Activated CD4-positive, alpha-beta T cell treated with anti-CD3 and anti-CD28 coated beads for 24 hours (primary cell): ENCODE data around the gene UMOD.

Experiments used
- DNase-seq, 2 donors: peaks; one replicate each; pipeline ENCODE4 v3.0.0-alpha.2; 2020; ENCODE audit warnings: low read depth in 2 of 2

The UMOD gene

DNA sequence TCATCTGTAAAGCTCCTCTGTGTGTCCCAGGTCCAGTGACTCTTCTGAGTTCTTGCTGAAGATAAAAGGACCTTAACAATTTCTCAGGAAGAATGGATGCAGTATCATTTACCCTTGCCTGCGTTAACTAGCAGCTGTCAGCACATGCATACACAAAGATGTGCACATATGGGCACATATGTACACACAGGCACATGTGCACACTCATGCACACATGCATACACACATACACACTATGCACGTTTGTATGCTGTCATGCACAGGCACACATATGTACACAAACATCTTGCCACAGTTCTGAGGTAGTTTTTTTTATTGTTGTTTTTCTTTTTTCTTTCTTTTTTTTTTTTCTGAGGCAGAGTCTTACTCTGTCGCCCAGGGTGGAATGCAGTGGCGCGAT is 50.1 kb downstream of the UMOD start:
- DNase-seq, result no peak

DNA sequence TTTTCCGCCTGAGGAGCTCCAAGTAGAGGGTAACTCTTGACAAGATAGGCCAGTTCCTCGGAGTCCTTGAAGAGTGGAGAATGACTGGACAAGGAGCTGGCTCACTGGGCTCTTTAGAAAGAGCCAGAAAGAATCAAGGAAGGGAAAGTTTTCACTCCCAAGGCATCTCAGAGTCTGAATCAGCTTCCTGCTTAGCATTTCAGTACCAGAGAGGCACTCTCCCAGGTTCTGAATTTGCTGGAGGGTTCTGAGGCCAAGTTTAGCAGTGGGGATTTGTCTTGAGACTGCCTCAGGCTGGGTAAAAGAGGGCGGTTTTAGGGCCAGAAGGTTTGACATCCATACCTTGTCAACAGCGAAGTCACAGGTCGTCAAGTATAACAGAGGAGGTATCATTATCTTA is 50.7 kb downstream of the UMOD start:
- DNase-seq, result no peak

DNA sequence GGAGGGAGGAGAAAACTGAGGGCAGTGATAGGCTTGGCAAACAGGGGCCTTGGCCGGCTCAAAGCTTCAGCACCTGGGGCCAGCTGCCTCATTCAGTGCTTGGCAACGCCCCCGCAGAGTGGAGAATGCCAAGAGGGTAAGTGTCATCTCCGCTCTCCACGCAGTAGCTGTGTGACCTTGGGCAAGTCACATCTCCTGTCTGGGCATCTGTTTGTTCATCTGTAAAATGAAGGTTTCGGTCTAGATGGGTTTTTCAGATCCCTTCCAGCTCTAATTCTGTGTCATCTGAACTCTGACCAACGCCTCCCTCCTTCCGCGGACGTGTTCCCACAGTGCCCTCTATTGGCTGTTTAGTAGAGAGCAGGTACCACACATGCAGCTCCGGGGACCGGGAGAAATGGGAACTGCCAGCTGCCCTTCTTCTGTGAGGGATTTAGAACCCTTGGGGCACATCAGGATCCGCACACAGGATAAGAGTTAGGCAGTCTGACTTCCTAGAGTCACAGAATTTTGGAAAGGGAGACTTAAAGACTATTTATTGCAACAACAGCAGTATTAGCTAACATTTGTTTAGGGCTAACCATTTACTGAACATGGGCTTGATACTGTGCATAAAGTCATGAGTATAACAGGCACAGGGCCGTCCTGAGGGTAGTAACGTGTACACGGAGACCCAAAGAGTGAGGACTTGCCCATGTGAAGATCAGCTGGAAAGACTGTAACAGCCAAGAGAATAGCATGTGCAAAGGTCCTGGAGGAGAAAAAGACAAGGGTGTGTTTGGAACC is 52.0 kb downstream of the UMOD start:
- DNase-seq, result peak in 1 of 2 donors; percentile 4

DNA sequence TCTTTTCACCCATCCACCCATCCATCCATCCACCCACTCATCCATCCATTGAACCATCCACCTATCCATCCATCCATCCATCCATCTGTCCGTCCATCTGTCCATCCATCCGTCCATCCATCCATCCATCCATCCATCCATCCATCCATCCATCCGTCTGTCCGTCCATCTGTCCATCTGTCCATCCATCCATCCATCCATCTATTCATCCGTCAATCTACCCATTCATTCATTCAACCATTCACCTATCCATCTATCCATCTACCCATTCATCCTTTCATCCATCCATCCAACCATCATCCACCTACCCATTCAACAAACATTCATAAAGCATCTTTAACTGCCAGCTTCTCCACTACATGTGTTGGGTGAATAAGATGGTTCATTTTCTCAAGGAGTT is 54.1 kb downstream of the UMOD start:
- DNase-seq, result no peak

DNA sequence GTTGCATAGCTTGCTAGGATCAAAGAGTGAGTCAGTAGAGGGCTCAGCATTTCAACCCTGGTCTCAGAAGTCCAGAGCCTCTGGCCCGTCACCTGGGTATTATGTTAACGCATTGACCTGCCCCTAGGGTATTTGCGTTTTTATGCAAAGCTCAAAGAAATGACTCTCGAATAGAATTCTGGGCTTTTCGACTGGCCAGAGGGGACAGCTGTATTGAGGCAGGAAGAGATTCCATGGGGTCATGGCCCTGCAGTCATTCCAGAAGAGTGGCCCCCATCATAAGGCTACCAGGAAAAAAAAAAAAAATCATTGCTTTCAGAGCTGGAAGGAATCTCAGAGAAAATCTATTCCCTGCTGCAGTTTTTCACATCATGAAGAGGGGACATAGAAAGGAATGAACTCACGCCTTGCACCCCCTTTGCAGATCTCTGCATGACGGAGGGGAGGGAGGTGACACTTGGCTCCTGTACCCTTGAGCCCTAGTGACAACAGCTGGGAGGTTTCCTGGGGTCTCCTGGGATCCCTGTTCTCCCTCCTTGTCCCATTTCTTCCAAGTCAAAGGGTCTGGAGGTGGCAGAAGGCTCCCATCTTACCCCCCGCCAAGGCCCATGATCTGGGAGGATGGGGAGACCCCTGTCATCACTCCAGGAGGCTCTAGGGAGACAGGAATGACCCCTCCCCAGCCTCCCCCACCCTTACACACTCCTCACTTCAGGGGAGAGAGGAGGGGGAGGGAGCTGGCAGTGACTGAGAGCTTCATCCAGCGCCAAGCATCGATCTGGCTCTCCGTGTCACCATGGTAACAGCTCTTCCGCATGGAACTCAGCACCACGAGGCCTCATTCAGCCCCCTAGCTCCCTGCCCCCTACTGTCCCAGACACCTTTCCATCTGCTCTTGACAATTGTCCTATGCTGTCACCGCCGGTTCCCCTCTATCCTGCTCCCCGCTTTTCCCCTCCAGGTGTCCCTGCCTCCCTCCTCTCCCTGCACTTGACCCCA is 61.0 kb downstream of the UMOD start:
- DNase-seq, result no peak

DNA sequence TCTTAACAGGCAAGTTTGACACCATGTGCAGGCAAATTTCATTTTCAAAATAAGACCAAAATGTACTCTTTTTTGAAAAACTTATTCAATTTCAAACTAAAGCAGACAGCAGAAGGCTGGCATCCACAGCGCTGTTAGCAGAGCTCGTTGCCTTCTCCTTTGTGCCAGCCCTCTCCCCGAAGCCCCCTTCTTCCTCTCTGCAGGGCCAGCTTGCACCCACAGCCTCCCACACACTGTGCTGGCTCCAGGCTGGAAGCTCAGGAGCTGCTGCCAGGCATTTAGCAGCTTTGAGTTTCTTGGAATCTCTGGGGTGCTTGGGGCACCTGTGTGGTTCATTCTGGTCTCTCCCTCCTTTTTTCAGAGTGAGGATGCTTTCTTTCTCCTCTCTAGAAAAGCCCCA is 62.9 kb downstream of the UMOD start:
- no peak for DNase-seq

DNA sequence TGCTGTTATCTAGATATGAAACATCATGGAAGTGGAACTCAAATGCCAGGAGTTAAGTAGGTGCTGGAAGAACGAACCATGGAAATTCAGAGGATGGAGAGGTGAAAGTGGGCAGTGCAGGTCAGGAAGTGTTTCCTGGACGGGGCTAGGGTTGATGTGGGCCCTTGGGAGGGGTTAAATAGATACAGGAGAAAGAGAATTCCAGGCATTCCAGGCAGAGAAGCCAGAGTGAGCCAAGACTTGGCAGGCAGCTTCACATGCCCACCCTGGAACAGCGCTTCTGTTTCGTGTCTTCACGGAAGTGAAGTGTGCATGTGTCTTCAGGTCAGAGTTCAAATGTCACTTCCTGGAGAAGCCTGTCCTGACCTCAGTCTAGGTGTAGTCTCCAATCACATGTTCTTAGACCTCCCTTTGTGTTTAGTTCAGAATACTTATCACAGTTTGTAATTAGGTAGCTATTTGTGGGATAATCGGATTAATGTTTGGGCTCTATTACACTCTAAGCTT is 66.5 kb downstream of the UMOD start:
- no peak for DNase-seq
